Measurements from ENCODE around the gene NOX3. TPM values are rescaled to one million over a fixed set of nuclear protein-coding genes. Genes with fewer than 3 reads are reported as not detected.
"Not testable (repeated sequence)": the region's sequence is repeated elsewhere in the genome, so short reads cannot be mapped to it uniquely, and the experiment has no call there.

Gene NOX3
- total and polyA plus RNA-seq, 2 experiments from 2014 or later, result not detected

DNA sequence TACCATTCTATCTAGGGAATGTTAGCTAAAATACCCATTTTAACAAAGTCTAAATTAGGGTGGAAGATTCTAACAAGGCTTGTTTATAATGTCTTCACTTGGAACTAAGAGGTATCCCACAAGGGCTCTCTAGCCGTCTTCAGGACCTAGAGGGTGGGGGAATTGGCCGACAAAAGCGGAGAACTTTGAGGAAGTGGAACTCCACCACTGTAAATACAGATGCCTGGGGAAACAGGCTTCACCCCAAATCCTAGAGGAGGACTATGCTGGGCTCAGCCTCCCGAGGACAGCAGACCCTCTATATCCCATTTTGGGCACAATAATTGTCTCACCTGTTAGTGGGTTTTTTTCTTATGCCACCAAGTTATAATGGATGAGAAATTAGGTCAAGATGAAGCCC, 83.4 kb downstream of the NOX3 start:
- 94 to 98% methylated on average over 4 of the region's 4 CpGs for WGBS, 2 experiments (ENCODE audit: low coverage in 1 of 2, low lambda C conversion rate in 2 of 2, missing lambda C conversion rate in 2 of 2)
- H3K36me3 ChIP-seq (ENCODE audit: low read depth), result no peaks in the 10 kb centered on the region
- H3K9me3 ChIP-seq (ENCODE audit: low read depth), result no peaks in the 10 kb centered on the region
- H3K9ac ChIP-seq, result no peak overlapping the region
- H2AFZ ChIP-seq, result no peak overlapping the region
- H4K20me1 ChIP-seq (ENCODE audit: insufficient read depth), result no peaks in the 10 kb centered on the region
- H3K9me2 ChIP-seq (ENCODE audit: insufficient read depth), result 0 out of 2 replicates have a peak, but pooled peaks cover 4% of the 10 kb centered on the region
- H3K4me1 ChIP-seq (ENCODE audit: insufficient read depth), result peaks cover 39% of the 10 kb centered on the region
- no peak overlapping the region for H3K27ac ChIP-seq
- H3K4me3 ChIP-seq, result no peak overlapping the region
- no peaks in the 10 kb centered on the region for H3K79me2 ChIP-seq (ENCODE audit: insufficient read depth)
- H3F3A ChIP-seq (ENCODE audit: insufficient read depth), result peaks cover 18% of the 10 kb centered on the region
- in situ Hi-C loops (cut with MboI), result no loop called here
- no peak overlapping the region for H3K4me2 ChIP-seq (ENCODE audit: unreplicated experiment)
- DNase-seq, result no peak
- H3K27me3 ChIP-seq (replicated peaks; ENCODE audit: insufficient read depth), result no peaks in the 10 kb centered on the region
- TF ChIP-seq EZH2 (IDR thresholded peaks at IDR 0.05; ENCODE audit: insufficient read depth, poor library complexity, severe bottlenecking), result no peak
- no peak for TF ChIP-seq EZH2phosphoT487 (IDR thresholded peaks at IDR 0.05; ENCODE audit: insufficient read depth, low read depth)

DNA sequence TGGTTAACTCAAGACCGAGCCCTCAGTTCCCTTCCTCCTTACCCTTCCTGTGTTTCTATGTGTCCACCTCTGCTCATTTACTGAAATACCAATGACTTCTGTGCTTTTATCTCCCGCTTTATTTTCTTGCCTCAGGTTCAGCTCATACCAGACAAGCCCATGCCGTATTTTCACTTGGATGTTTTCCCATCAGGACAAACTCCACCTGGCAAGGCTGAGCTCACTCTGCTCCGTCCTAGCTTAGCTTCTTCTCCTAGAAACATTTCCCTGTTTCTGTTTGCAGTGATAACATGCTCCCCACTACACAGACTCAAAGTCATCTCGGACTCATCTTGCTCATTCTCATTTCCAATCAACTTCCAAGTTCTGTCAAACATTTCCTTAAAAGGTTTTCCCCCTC, 84.4 kb downstream of the NOX3 start:
- no peaks in the 10 kb centered on the region for H3K27me3 ChIP-seq (replicated peaks; ENCODE audit: insufficient read depth)
- peaks cover 9% of the 10 kb centered on the region for H3F3A ChIP-seq (ENCODE audit: insufficient read depth)
- H3K9me2 ChIP-seq (ENCODE audit: insufficient read depth), result 0 out of 2 replicates have a peak, but pooled peaks cover 4% of the 10 kb centered on the region
- WGBS, 2 experiments (ENCODE audit: low coverage in 1 of 2, low lambda C conversion rate in 2 of 2, missing lambda C conversion rate in 2 of 2), result 92 to 96% methylated on average over 5 of the region's 5 CpGs
- H3K9ac ChIP-seq, result no peak overlapping the region
- no peaks in the 10 kb centered on the region for H3K36me3 ChIP-seq (ENCODE audit: low read depth)
- H3K9me3 ChIP-seq (ENCODE audit: low read depth), result no peaks in the 10 kb centered on the region
- H4K20me1 ChIP-seq (ENCODE audit: insufficient read depth), result no peaks in the 10 kb centered on the region
- H3K27ac ChIP-seq, result no peak overlapping the region
- TF ChIP-seq EZH2 (IDR thresholded peaks at IDR 0.05; ENCODE audit: insufficient read depth, poor library complexity, severe bottlenecking) (no peak), EZH2phosphoT487 (IDR thresholded peaks at IDR 0.05; ENCODE audit: insufficient read depth, low read depth) (no peak)
- DNase-seq, result no peak
- in situ Hi-C loops (cut with MboI), result no loop called here
- no peaks in the 10 kb centered on the region for H3K79me2 ChIP-seq (ENCODE audit: insufficient read depth)
- H3K4me1 ChIP-seq (ENCODE audit: insufficient read depth), result peaks cover 30% of the 10 kb centered on the region
- no peak overlapping the region for H3K4me3 ChIP-seq
- H2AFZ ChIP-seq, result no peak overlapping the region
- H3K4me2 ChIP-seq (ENCODE audit: unreplicated experiment), result no peak overlapping the region

DNA sequence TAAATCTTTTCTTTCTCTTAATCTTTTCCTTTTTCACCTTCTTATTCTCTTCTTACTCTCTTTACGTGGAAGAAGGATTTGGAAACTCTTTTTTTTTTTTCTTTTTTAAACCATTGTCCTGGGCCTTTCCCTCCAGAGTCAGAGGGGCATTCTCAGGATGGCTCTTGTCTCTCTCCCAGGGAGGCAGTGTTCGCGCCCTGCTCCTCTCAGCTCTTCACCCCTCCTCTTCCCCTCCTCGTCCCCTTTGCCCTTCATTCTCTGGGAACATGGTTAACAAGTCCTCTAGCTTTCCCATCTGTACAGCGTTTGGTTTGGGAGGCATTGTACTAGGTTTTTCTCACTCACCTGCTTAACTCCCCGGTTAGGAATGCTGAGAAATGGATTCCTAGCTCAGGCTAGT, 89.3 kb downstream of the NOX3 start:
- in situ Hi-C loops (cut with MboI), result no loop called here
- H2AFZ ChIP-seq, result peak overlapping the region; percentile 24; the same call in 1 of the 2 replicates
- 64 to 67% methylated on average over 6 of the region's 6 CpGs for WGBS, 2 experiments (ENCODE audit: low coverage in 1 of 2, low lambda C conversion rate in 2 of 2, missing lambda C conversion rate in 2 of 2)

DNA sequence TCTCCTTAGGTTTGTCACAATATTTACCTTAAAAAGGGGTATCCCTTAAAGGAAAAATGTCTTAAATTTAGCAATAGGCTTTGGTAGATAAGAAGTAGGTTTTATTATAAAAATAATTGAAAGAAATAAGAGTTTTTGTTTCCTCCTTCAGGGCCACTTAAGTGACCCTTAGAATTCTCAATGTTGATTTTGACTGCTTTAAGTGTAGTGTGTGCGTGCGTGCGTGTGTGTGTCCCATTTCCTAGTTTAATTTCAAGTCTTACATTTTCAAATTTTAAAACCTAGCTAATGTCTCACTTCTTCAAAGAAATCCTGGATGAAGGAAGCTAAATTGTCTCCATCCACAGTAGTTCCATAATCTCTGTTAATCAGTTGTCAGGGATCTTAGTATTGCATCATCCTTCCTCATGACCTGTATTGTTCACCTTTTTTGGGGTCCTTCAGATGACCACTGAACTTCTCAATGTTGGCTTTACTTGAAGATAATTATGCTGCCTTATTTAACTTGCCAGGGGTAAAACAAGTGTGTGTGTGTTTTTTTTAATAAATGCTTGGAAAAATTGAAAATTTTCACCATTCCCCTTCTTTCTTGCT, 90.7 kb downstream of the NOX3 start:
- peaks cover 8% of the 10 kb centered on the region for H3K9me3 ChIP-seq (ENCODE audit: low read depth)
- H3K9ac ChIP-seq, result no peak overlapping the region
- no peak for DNase-seq
- no peaks in the 10 kb centered on the region for H4K20me1 ChIP-seq (ENCODE audit: insufficient read depth)
- H3K27me3 ChIP-seq (replicated peaks; ENCODE audit: insufficient read depth), result no peaks in the 10 kb centered on the region
- H3K36me3 ChIP-seq (ENCODE audit: low read depth), result no peaks in the 10 kb centered on the region
- no peak overlapping the region for H3K4me3 ChIP-seq
- 88 to 94% methylated on average over 3 of the region's 3 CpGs for WGBS, 2 experiments (ENCODE audit: low coverage in 1 of 2, low lambda C conversion rate in 2 of 2, missing lambda C conversion rate in 2 of 2)
- no peak overlapping the region for H3K27ac ChIP-seq
- TF ChIP-seq EZH2 (IDR thresholded peaks at IDR 0.05; ENCODE audit: insufficient read depth, poor library complexity, severe bottlenecking) (no peak), EZH2phosphoT487 (IDR thresholded peaks at IDR 0.05; ENCODE audit: insufficient read depth, low read depth) (no peak)
- no peaks in the 10 kb centered on the region for H3K4me1 ChIP-seq (ENCODE audit: insufficient read depth)
- H3K79me2 ChIP-seq (ENCODE audit: insufficient read depth), result no peaks in the 10 kb centered on the region
- no peaks in the 10 kb centered on the region for H3F3A ChIP-seq (ENCODE audit: insufficient read depth)
- H2AFZ ChIP-seq, result no peak overlapping the region
- no peaks in the 10 kb centered on the region for H3K9me2 ChIP-seq (ENCODE audit: insufficient read depth)
- in situ Hi-C loops (cut with MboI), result no loop called here
- no peak overlapping the region for H3K4me2 ChIP-seq (ENCODE audit: unreplicated experiment)

More for the DNA sequence above, 89.3 kb downstream of the NOX3 start:
- Histone ChIP-seq H3F3A (ENCODE audit: insufficient read depth) (no peaks in the 10 kb centered on the region), H3K9ac (no peak overlapping the region), H3K9me3 (ENCODE audit: low read depth) (no peaks in the 10 kb centered on the region), H3K9me2 (ENCODE audit: insufficient read depth) (no peaks in the 10 kb centered on the region), H3K79me2 (ENCODE audit: insufficient read depth) (no peaks in the 10 kb centered on the region), H4K20me1 (ENCODE audit: insufficient read depth) (no peaks in the 10 kb centered on the region), H3K36me3 (ENCODE audit: low read depth) (no peaks in the 10 kb centered on the region), H3K4me3 (no peak overlapping the region), H3K27me3 (replicated peaks; ENCODE audit: insufficient read depth) (no peaks in the 10 kb centered on the region), H3K27ac (no peak overlapping the region), H3K4me1 (ENCODE audit: insufficient read depth) (no peaks in the 10 kb centered on the region), H3K4me2 (ENCODE audit: unreplicated experiment) (no peak overlapping the region)
- no peak for DNase-seq
- TF ChIP-seq EZH2 (IDR thresholded peaks at IDR 0.05; ENCODE audit: insufficient read depth, poor library complexity, severe bottlenecking) (no peak), EZH2phosphoT487 (IDR thresholded peaks at IDR 0.05; ENCODE audit: insufficient read depth, low read depth) (no peak)

DNA sequence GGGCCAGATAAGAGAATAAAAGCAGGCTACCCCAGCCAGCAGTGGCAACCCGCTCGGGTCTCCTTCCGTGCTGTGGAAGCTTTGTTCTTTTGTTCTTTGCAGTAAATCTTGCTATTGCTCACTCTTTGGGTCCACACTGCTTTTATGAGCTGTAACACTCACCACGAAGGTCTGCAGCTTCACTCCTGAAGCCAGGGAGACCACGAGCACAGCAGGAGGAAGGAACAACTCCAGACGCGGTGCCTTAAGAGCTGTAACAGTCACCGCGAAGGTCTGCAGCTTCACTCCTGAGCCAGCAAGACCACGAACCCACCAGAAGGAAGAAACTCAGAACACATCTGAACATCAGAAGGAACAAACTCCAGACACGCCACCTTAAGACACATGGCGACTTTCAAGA, 91.6 kb downstream of the NOX3 start:
- H3K36me3 ChIP-seq (ENCODE audit: low read depth); H3K27me3 ChIP-seq (replicated peaks; ENCODE audit: insufficient read depth); in situ Hi-C loops (cut with MboI); H3F3A ChIP-seq (ENCODE audit: insufficient read depth); H3K4me2 ChIP-seq (ENCODE audit: unreplicated experiment); H3K27ac ChIP-seq; H3K4me3 ChIP-seq; H3K9me3 ChIP-seq (ENCODE audit: low read depth); DNase-seq; H3K4me1 ChIP-seq (ENCODE audit: insufficient read depth); H4K20me1 ChIP-seq (ENCODE audit: insufficient read depth); H3K79me2 ChIP-seq (ENCODE audit: insufficient read depth); H2AFZ ChIP-seq; H3K9ac ChIP-seq; H3K9me2 ChIP-seq (ENCODE audit: insufficient read depth): not testable (repeated sequence)
- WGBS, 2 experiments (ENCODE audit: low coverage in 1 of 2, low lambda C conversion rate in 2 of 2, missing lambda C conversion rate in 2 of 2), result 77 to 81% methylated on average over 12 of the region's 12 CpGs

DNA sequence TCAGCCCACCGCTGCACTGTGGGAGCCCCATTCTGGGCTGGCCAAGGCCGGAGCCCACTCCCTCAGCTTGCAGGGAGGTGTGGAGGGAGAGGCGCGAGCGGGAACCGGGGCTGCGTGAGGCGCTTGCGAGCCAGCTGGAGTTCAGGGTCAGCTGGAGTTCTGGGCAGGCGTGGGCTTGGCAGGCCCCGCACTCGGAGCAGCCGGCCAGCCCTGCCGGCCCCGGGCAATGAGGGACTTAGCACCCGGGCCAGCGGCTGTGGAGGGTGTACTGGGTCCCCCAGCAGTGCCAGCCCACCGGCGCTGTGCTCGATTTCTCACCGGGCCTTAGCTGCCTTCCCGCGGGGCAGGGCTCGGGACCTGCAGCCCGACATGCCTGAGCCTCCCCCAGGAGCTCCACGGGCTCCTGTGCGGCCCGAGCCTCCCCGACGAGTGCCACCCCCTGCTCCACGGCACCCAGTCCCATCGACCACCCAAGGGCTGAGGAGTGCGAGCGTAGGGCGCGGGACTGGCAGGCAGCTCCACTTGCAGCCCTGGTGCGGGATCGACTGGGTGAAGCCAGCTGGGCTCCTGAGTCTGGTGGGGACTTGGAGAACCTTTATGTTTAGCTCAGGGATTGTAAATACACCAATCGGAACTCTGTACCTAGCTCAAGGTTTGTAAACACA, 92.5 kb downstream of the NOX3 start:
- H3K79me2 ChIP-seq (ENCODE audit: insufficient read depth); H3K4me3 ChIP-seq; H3K4me1 ChIP-seq (ENCODE audit: insufficient read depth); H3K27ac ChIP-seq; H3K9me3 ChIP-seq (ENCODE audit: low read depth); H3K4me2 ChIP-seq (ENCODE audit: unreplicated experiment); H3K27me3 ChIP-seq (replicated peaks; ENCODE audit: insufficient read depth); H3K9me2 ChIP-seq (ENCODE audit: insufficient read depth); H3K9ac ChIP-seq; H3F3A ChIP-seq (ENCODE audit: insufficient read depth); H3K36me3 ChIP-seq (ENCODE audit: low read depth); H4K20me1 ChIP-seq (ENCODE audit: insufficient read depth); H2AFZ ChIP-seq; in situ Hi-C loops (cut with MboI); DNase-seq: not testable (repeated sequence)
- 95% methylated on average over 32 to 39 of the region's 39 CpGs for whole genome bisulfite sequencing, 2 experiments (ENCODE audit: low coverage in 1 of 2, low lambda C conversion rate in 2 of 2, missing lambda C conversion rate in 2 of 2)

Measured in GM23248 (cell line).